Activated CD8-positive, alpha-beta T cell treated with anti-CD3 and anti-CD28 coated beads for 36 hours (primary cell): ENCODE data around the gene AQP6. TPM values are rescaled to one million over a fixed set of nuclear protein-coding genes. Genes with fewer than 3 reads are reported as not detected.

ENCODE experiments used
- ATAC-seq: fragments of 200-7000 bp; cut with Tn5 transposase; one replicate; pipeline ENCODE4 v1.10.0; 2021; ENCODE audit warnings: mild to moderate bottlenecking, moderate library complexity
- CTCF ChIA-PET: fragments of 350-600 bp; sonication (Branson Sonifier 250); formaldehyde crosslinking; loops from one replicate; lab custom pipeline; 2021; ENCODE audit warnings: antibody characterized with exemption; lab: Charles Lee
- POLR2A ChIA-PET: fragments of 350-600 bp; sonication (Branson Sonifier 250); formaldehyde crosslinking; loops from one replicate; lab custom pipeline; 2021; ENCODE audit warnings: antibody characterized with exemption; lab: Charles Lee
- DNase-seq: peaks from one replicate; pipeline ENCODE4 v3.0.0-alpha.2; 2020
- H3K27ac Mint-ChIP-seq: one replicate; pipeline ENCODE4 v1.8.0; 2021; ENCODE audit warnings: mild to moderate bottlenecking, mixed read lengths
- H3K27me3 Mint-ChIP-seq: one replicate; pipeline ENCODE4 v1.8.0; 2021; ENCODE audit warnings: mixed read lengths
- H3K36me3 Mint-ChIP-seq: one replicate; pipeline ENCODE4 v1.8.0; 2021; ENCODE audit warnings: low read depth, mixed read lengths
- H3K4me1 Mint-ChIP-seq: one replicate; pipeline ENCODE4 v1.8.0; 2021; ENCODE audit warnings: low read depth, mixed read lengths
- H3K4me3 Mint-ChIP-seq: one replicate; pipeline ENCODE4 v1.8.0; 2021; ENCODE audit warnings: mild to moderate bottlenecking, moderate library complexity, mixed read lengths
- H3K9me3 Mint-ChIP-seq: one replicate; pipeline ENCODE4 v1.8.0; 2021; ENCODE audit warnings: mixed read lengths
- CTCF ChIP-seq: fragments of 200-600 bp; IDR thresholded peaks from one replicate; pipeline ENCODE4 v1.8.0; 2022; ENCODE audit warnings: antibody characterized with exemption, mild to moderate bottlenecking
- intact Hi-C: fragments of 100-400 bp; cut with micrococcal nuclease; formaldehyde crosslinking; loops from one replicate; pipeline ENCODE4 v1.10.0; 2022
- total RNA-seq, 2 experiments: library from RNA; stranded (reverse); gene quantifications; one replicate each; pipeline ENCODE4 v1.2.3, GENCODE V29; 2021

AQP6 gene
- total RNA-seq, 2 experiments from 2014 or later: not detected

GRCh38 chr12:49978125-49978524, 5.4 kb downstream of the AQP6 start:
- H3K4me3 Mint-ChIP-seq: no peak overlapping the region
- POLR2A ChIA-PET: no interaction called here

DNA sequence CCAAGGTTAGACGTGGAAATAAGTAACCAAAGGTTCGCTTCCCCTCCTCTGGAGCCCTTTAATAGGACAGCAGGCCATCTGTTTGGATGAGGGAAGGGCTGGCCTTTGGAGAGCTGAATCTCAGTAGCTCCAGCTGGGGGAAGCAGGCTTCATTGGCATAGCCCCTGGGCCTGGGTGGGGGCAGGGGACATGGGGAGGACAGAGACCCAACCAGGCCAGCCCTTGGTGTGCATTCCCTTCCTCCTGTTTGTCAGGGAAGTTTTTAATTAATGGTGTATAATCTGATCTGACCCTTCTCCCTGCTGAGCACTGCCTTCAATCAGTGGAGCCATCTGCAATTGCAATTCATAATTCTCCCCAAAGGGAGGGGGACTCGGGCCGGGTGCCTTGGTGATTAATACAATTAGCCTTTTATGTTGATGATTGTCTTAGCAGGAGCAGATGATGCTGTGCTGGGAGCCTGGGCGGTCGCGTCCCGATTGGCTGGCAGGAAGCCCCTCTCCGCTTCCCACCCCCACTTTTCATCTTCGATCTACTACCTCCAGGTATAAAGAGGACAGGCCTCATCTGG, 6.4 kb downstream of the AQP6 start:
- Mint-ChIP-seq H3K4me1 (no peaks in the 10 kb centered on the region), H3K27ac (no peak overlapping the region), H3K36me3 (no peaks in the 10 kb centered on the region), H3K4me3 (no peak overlapping the region), H3K9me3 (no peaks in the 10 kb centered on the region), H3K27me3 (no peaks in the 10 kb centered on the region)
- no peak for TF ChIP-seq CTCF
- DNase-seq (no peak), ATAC-seq (no peak)
- intact Hi-C loops: no loop called here
- POLR2A ChIA-PET: no interaction called here
- CTCF ChIA-PET: interaction anchor here (1.0 to 10.4 kb wide), 5 partner anchors 13 to 77 kb away, joined by 3 to 106 read pairs (median 5); no protein-coding TSS in a partner anchor

More at GRCh38 chr12:49978125-49978524, 5.4 kb downstream of the AQP6 start:
- Mint-ChIP-seq H3K4me1 (no peaks in the 10 kb centered on the region), H3K27me3 (no peaks in the 10 kb centered on the region), H3K27ac (no peak overlapping the region), H3K36me3 (no peaks in the 10 kb centered on the region), H3K9me3 (no peaks in the 10 kb centered on the region)
- intact Hi-C loops: no loop called here
- TF ChIP-seq CTCF: no peak
- no peak for DNase-seq
- no peak for ATAC-seq
- CTCF ChIA-PET: interaction anchor here (0.7 to 10.4 kb wide), 6 partner anchors 12 to 92 kb away, joined by 3 to 106 read pairs (median 3); no protein-coding TSS in a partner anchor

DNA sequence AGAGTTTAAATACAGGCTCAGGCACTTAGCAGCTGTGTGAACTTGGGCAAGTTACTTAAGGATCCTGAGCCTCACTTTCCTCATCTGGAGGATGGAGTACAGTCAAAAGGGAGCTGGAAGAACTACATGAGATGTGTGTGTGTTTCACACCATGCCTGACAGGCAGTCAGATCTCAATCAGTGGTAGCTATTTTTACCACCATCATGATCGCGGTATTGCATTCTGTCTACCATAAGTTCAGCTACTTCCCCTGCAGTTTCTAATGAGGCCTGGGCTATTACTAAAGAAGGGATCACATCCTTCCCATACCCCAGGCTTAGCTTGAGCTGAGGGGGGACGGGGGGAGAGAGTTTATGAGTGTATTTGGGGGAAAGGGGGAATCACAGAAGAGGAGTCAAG, 7.0 kb downstream of the AQP6 start:
- Mint-ChIP-seq H3K36me3 (no peaks in the 10 kb centered on the region), H3K4me1 (no peaks in the 10 kb centered on the region), H3K27ac (no peak overlapping the region), H3K27me3 (no peaks in the 10 kb centered on the region), H3K9me3 (no peaks in the 10 kb centered on the region), H3K4me3 (no peak overlapping the region)
- POLR2A ChIA-PET: interaction anchor here (0.6 to 0.7 kb wide), 2 partner anchors 55 to 463 kb away, joined by 3 to 5 read pairs; no protein-coding TSS in a partner anchor
- intact Hi-C loops: no loop called here
- DNase-seq (no peak), ATAC-seq (no peak)
- CTCF ChIA-PET: interaction anchor here (1.0 to 10.4 kb wide), 3 partner anchors 13 to 34 kb away, joined by 5 to 106 read pairs (median 22); no protein-coding TSS in a partner anchor
- no peak for TF ChIP-seq CTCF

GRCh38 chr12:49980501-49981349, 8.0 kb downstream of the AQP6 start:
- CTCF ChIA-PET: interaction anchor here (0.5 to 10.4 kb wide), 7 partner anchors 14 to 131 kb away, joined by 3 to 106 read pairs (median 3); partner anchors contain the start of gene COX14
- no peak overlapping the region for H3K4me3 Mint-ChIP-seq
- H3K27ac Mint-ChIP-seq: no peak overlapping the region
- no peaks in the 10 kb centered on the region for H3K27me3 Mint-ChIP-seq
- no peak for TF ChIP-seq CTCF
- no peaks in the 10 kb centered on the region for H3K4me1 Mint-ChIP-seq
- no peaks in the 10 kb centered on the region for H3K36me3 Mint-ChIP-seq
- no peak for ATAC-seq
- intact Hi-C loops: no loop called here
- DNase-seq: no peak
- no peaks in the 10 kb centered on the region for H3K9me3 Mint-ChIP-seq
- POLR2A ChIA-PET: interaction anchor here (0.6 to 1.0 kb wide), 3 partner anchors 13 to 462 kb away, joined by 3 to 4 read pairs (median 3); no protein-coding TSS in a partner anchor
